Mononuclear cell (primary cell): Measurements from ENCODE around the gene GON4L. TPM values are rescaled to one million over a fixed set of nuclear protein-coding genes. Genes with fewer than 3 reads are reported as not detected.
"Not testable (repeated sequence)": the region's sequence is repeated elsewhere in the genome, so short reads cannot be mapped to it uniquely, and the experiment has no call there.

ENCODE experiments used
- H3K27me3 ChIP-seq: 2 replicates; pipeline ENCODE4 v1.6.0; 2011; ENCODE audit warnings: low read length, control low read depth; ENCODE audit not compliant: insufficient read depth
- H3K4me1 ChIP-seq: 2 replicates; pipeline ENCODE4 v1.5.1; 2011; ENCODE audit warnings: mild to moderate bottlenecking, low read length, control low read depth; ENCODE audit not compliant: insufficient read depth
- H3K4me3 ChIP-seq: 2 replicates; pipeline ENCODE4 v1.5.1; 2011; ENCODE audit warnings: mild to moderate bottlenecking, low read length, moderate library complexity
- H3K9me3 ChIP-seq: 2 replicates; pipeline ENCODE4 v1.5.1; 2011; ENCODE audit warnings: low read depth, mild to moderate bottlenecking, control low read depth, low read length
- total RNA-seq: library from RNA; depleted of rRNA; stranded (reverse); fragments of >200 nt; gene quantifications from one replicate; pipeline ENCODE4 v1.2.3, GENCODE V29; 2012

GON4L gene
- total RNA-seq, 1 donor = 54.9 TPM

- H3K4me1 ChIP-seq = peaks cover 7% of the 10 kb centered on the region
- no peaks in the 10 kb centered on the region for H3K27me3 ChIP-seq
- H3K4me3 ChIP-seq = no peak overlapping the region
- H3K9me3 ChIP-seq = no peaks in the 10 kb centered on the region
These were observed 141.2 kb downstream of the GON4L start for GRCh38 chr1:155715777-155716176.

GRCh38 chr1:155715056-155715455 lies 142.0 kb downstream of the GON4L start:
- H3K4me1 ChIP-seq, H3K27me3 ChIP-seq, H3K9me3 ChIP-seq, H3K4me3 ChIP-seq: not testable (repeated sequence)

DNA sequence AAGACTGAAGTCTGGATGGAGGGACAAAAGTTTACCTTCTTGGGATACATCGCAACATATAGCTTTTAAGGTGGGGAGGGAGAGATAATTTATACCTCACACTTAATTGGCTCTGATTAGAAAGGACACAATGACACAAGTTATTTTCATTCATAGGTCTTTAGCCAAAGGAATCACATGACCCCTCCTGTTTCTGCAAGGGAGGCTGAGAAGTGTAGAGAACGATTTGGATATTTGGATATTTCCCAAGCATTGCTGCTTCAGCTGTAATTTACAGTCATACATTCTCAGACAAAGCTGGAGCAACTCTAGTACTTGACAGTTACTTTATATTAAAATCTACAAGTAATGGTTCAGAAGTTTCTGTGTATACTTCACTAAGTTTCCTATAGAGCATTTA lies 143.9 kb downstream of the GON4L start:
- Histone ChIP-seq H3K9me3 (no peaks in the 10 kb centered on the region), H3K27me3 (no peaks in the 10 kb centered on the region), H3K4me3 (no peak overlapping the region), H3K4me1 (peaks cover 7% of the 10 kb centered on the region)

DNA sequence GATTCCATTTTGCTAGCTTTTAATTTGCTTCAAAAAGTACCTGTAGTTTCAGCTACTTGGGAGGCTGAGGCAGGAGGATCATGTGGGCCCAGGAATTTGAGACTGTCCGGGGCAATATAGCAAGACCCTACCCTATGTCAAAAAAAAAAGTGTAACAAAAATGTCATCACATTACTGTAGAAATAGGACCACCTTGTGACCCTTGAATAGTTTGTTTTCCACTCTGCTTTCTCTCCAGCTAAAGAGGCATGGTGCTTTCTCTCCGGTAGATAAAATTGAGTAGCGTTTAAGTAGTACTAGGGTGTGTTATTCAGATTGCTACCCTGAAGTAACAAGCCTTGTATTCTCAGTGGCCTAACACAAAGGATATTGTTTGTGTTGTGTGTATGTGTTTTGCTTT lies 144.4 kb downstream of the GON4L start:
- H3K27me3 ChIP-seq, H3K4me3 ChIP-seq, H3K9me3 ChIP-seq, H3K4me1 ChIP-seq: not testable (repeated sequence)

DNA sequence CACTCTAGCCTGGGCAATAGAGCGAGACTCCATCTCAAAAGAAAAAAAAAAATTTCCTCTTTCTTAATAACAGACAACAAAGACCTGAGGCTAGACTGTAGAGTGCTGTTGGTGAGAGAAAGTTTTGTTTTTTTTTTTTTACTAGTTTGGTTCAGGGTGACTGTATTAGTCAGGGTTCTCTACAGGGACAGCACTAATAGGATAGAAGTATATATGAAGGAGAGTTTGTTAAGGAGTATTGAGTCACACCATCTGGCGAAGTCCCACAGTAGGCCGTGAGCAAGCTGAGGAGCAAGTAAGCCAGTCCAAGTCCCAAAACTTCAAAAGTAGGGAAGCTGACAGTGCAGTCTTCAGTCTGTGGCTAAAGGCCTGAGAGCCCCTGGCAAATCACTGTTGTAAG lies 145.6 kb downstream of the GON4L start:
- H3K27me3 ChIP-seq, H3K4me3 ChIP-seq, H3K4me1 ChIP-seq, H3K9me3 ChIP-seq: not testable (repeated sequence)

DNA sequence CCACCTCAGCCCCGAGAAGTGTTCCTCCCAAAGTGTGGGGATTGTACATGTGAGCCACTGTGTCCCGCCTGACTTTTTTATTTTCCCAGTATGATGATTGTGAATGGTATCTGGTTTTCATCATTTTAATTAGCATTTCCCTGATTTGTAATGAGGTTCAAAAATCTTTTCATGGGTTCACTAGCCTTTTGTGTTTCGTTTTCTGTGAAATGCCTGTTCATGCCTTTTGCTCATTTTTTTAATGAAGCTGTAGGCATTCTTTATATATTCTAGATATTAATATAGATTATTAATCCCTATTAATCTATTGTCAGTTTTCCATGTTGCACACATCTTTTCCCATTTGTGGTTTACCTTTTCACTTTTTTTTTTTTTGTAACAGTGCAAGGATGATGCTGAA lies 147.6 kb downstream of the GON4L start:
- H3K4me3 ChIP-seq = no peak overlapping the region
- H3K4me1 ChIP-seq = no peaks in the 10 kb centered on the region
- no peaks in the 10 kb centered on the region for H3K27me3 ChIP-seq
- H3K9me3 ChIP-seq = no peaks in the 10 kb centered on the region

DNA sequence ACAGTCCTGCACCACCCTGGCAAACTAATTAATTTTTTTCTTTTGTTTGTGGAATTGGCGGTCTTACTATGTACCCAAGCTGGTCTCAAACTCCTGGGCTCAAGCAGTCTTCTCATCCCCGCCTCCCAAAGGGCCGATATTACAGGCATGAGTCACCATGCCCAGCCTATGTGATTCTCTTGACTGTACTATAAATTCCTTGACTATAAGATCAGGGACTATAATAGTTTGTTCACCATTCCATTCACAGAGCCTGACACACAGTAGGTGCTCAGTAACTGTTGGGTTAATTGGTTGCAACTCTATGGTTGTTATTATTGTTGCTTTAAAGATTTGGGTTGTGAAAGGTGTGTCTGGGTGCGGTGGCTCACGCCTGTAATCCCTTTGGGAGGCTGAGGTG lies 150.9 kb downstream of the GON4L start:
- no peaks in the 10 kb centered on the region for H3K9me3 ChIP-seq
- H3K4me1 ChIP-seq = no peaks in the 10 kb centered on the region
- H3K27me3 ChIP-seq = no peaks in the 10 kb centered on the region
- no peak overlapping the region for H3K4me3 ChIP-seq

DNA sequence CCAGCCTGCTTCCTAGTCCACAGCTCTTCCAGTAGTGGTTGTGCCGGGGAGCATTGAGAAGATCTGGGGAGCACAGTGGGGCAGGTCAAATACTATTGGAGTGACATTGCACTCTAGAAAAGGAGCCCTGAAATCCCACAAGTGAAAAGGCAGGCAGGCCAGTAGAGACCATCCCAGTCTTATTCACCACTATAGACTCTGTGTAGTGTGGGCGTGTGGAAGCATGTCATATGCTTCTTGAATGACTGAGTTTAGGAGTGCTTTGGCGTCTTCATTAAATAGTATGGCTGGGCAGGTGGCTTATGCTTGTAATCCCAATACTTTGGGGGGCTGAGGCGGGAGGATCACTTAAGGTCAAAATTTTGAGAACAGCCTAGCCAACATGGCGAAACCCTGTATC lies 152.6 kb downstream of the GON4L start:
- H3K9me3 ChIP-seq, H3K4me3 ChIP-seq, H3K27me3 ChIP-seq, H3K4me1 ChIP-seq: not testable (repeated sequence)

DNA sequence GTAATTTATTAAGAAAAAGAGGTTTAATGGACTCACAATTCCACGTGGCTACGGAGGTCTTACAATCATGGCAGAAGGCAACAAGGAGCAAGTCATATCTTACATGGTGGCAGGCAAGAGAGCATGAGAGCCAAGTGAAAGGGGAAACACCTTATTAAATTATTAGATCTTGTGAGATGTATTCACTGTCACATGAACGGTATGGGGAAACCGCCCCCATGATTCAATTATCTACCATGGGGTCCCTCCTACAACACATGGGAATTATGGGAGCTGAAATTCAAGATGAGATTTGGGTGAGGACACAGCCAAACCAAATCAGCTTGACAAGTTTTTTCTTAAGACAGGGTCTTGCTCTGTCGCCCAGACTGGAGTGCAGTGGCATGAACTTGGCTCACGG lies 153.8 kb downstream of the GON4L start:
- H3K9me3 ChIP-seq = no peaks in the 10 kb centered on the region
- no peak overlapping the region for H3K4me3 ChIP-seq
- H3K27me3 ChIP-seq = no peaks in the 10 kb centered on the region
- no peaks in the 10 kb centered on the region for H3K4me1 ChIP-seq

GRCh38 chr1:155701675-155702074 lies 155.3 kb downstream of the GON4L start:
- not testable (repeated sequence) for H3K27me3 ChIP-seq

More at GRCh38 chr1:155701675-155702074, 155.3 kb downstream of the GON4L start:
- H3K9me3 ChIP-seq, H3K4me3 ChIP-seq: not testable (repeated sequence)
- H3K4me1 ChIP-seq = peaks cover 11% of the 10 kb centered on the region

Other genes with a start within 250 kb of the GON4L start
- 15.0 TPM for gene MSTO1, start 247.0 kb downstream of the GON4L start, total RNA-seq
- gene YY1AP1, start 168.4 kb downstream of the GON4L start, total RNA-seq = 226 TPM
- gene DAP3, start 168.1 kb downstream of the GON4L start, total RNA-seq = 111 TPM
- 12.0 TPM for gene SYT11, start 2.4 kb upstream of the GON4L start, total RNA-seq
- gene RIT1, start 54.1 kb upstream of the GON4L start, total RNA-seq = 128 TPM
- gene KHDC4, start 77.2 kb upstream of the GON4L start, total RNA-seq = 38.1 TPM
- gene RXFP4, start 84.4 kb upstream of the GON4L start, total RNA-seq = not detected
- gene ARHGEF2, start 121.3 kb upstream of the GON4L start, total RNA-seq = 149 TPM
- 403 TPM for gene SSR2, start 163.7 kb upstream of the GON4L start, total RNA-seq
- 7.1 TPM for gene UBQLN4, start 196.6 kb upstream of the GON4L start, total RNA-seq
- 16.6 TPM for gene LAMTOR2, start 197.6 kb upstream of the GON4L start, total RNA-seq
- 0.21 TPM for gene RAB25, start 203.9 kb upstream of the GON4L start, total RNA-seq
- gene MEX3A, start 225.3 kb upstream of the GON4L start, total RNA-seq = not detected